K562 (cell line): ENCODE data around the gene RGS14. TPM values are rescaled to one million over a fixed set of nuclear protein-coding genes. Genes with fewer than 3 reads are reported as not detected.

Experiments
- ATF1 ChIP-seq, 2 experiments: fragments of 450-650 bp in 1 of 2; IDR thresholded peaks; 2 replicates each; pipeline ENCODE4 v1.6.1; 2016; ENCODE audit warnings: missing compliant biosample characterization in 1 of 2, missing genetic modification characterization in 1 of 2
- DLX4 ChIP-seq: fragments of 250-450 bp; sonication (Bioruptor Pico); IDR thresholded peaks from 2 replicates; pipeline ENCODE4 v1.6.1; 2021; ENCODE audit warnings: mild to moderate bottlenecking
- GABPA ChIP-seq: fragments of 200-800 bp; sonication (Bioruptor generic); conservative IDR thresholded peaks from 2 replicates; pipeline ENCODE4 v1.6.1; 2016; ENCODE audit warnings: low read depth, missing genetic modification characterization, missing compliant biosample characterization
- KAT2B ChIP-seq: IDR thresholded peaks from one replicate; pipeline ENCODE4 v1.6.1; 2012; ENCODE audit warnings: low read depth, mild to moderate bottlenecking, control low read depth, inconsistent platforms, low read length, moderate library complexity
- KLF6 ChIP-seq: fragments of 250-450 bp; sonication (Bioruptor Pico); IDR thresholded peaks from 2 replicates; pipeline ENCODE4 v1.4.0; 2020; ENCODE audit warnings: mild to moderate bottlenecking, moderate library complexity, borderline replicate concordance
- NCOA4 ChIP-seq: fragments of 450-650 bp; IDR thresholded peaks from 2 replicates; pipeline ENCODE4 v1.6.1; 2018; ENCODE audit warnings: mild to moderate bottlenecking; ENCODE audit not compliant: partially characterized antibody
- NFE2L1 ChIP-seq: fragments of 450-650 bp; IDR thresholded peaks from 2 replicates; pipeline ENCODE4 v1.6.1; 2016; ENCODE audit warnings: missing genetic modification characterization, low read depth, mild to moderate bottlenecking, missing compliant biosample characterization, moderate library complexity, borderline replicate concordance
- PATZ1 ChIP-seq: fragments of 250-450 bp; sonication (Bioruptor Pico); IDR thresholded peaks from 2 replicates; pipeline ENCODE4 v1.5.0; 2020; ENCODE audit warnings: mild to moderate bottlenecking, borderline replicate concordance
- POLR2A ChIP-seq: fragments of 450-650 bp; conservative IDR thresholded peaks from 2 replicates; pipeline ENCODE4 v1.6.1; 2016
- SAFB2 ChIP-seq: fragments of 200-400 bp; formaldehyde crosslinking; IDR thresholded peaks from 2 replicates; pipeline ENCODE4 v1.6.1; 2018; ENCODE audit warnings: borderline replicate concordance, low read length, low read depth, moderate library complexity; ENCODE audit not compliant: severe bottlenecking
- SAP30 ChIP-seq: fragments of 200-600 bp; sonication (generic); IDR thresholded peaks from 2 replicates; pipeline ENCODE4 v1.6.1; 2012; ENCODE audit warnings: borderline replicate concordance, low read depth, mild to moderate bottlenecking, moderate library complexity, low read length, control low read depth, inconsistent platforms; ENCODE audit not compliant: insufficient read depth, poor library complexity, severe bottlenecking
- TRIM25 ChIP-seq: fragments of 450-650 bp; IDR thresholded peaks from 2 replicates; pipeline ENCODE4 v1.7.0; 2016; ENCODE audit warnings: borderline replicate concordance
- TSHZ1 ChIP-seq: fragments of 250-450 bp; sonication (Bioruptor Pico); IDR thresholded peaks from 2 replicates; pipeline ENCODE4 v1.4.0; 2020; ENCODE audit warnings: mild to moderate bottlenecking, moderate library complexity
- ZBTB9 ChIP-seq: fragments of 450-650 bp; formaldehyde crosslinking; IDR thresholded peaks from 2 replicates; pipeline ENCODE4 v1.4.0; 2020; ENCODE audit warnings: mild to moderate bottlenecking, moderate library complexity
- ZFP36 ChIP-seq: fragments of 150-350 bp; IDR thresholded peaks from 2 replicates; pipeline ENCODE4 v1.6.1; 2018; ENCODE audit warnings: low read length, low read depth; ENCODE audit not compliant: partially characterized antibody
- ZNF224 ChIP-seq: sonication (generic); formaldehyde crosslinking; IDR thresholded peaks from 2 replicates; pipeline ENCODE4 v1.8.0; 2022; ENCODE audit warnings: mild to moderate bottlenecking, missing genetic modification reagents
- polyA plus RNA-seq, 8 experiments: library from polyadenylated mRNA; depleted of rRNA in 4 of 8; stranded (reverse) in 5 of 8; unstranded in 3 of 8; fragments of >200 nt; fragmentation: Nextera tagmentation in 2 of 8; fragmentation: Illumina TruSeq in 1 of 8; extraction: Ambion mirVana in 2 of 8; extraction: Trizol in 1 of 8; gene quantifications; 2 replicates each; pipeline versions ENCODE4 v1.2.1 to v1.2.3, GENCODE V29; 2011 to 2014; ENCODE audit warnings: inconsistent platforms in 1 of 8, missing spikeins in 1 of 8
- total RNA-seq, 7 experiments: library from RNA; depleted of rRNA in 6 of 7; stranded (reverse); fragments of >200 nt in 6 of 7; fragmentation: Illumina TruSeq in 2 of 7; extraction: Trizol in 2 of 7; gene quantifications; 2 replicates each; pipeline versions ENCODE4 v1.2.1 to v1.2.3, GENCODE V29; 2011 to 2021; ENCODE audit warnings: low replicate concordance in 1 of 7

The RGS14 gene
- total and polyA plus RNA-seq, 9 of the 15 experiments (the other 6 are each of a cell fraction or from before 2014, with no cell fraction given): 0.28 to 75.9 (median 34.5) TPM

GRCh38 chr5:177311723-177312648 lies 45.7 kb upstream of the RGS14 start, which contains the start of gene MXD3 (continued):
- no peak for TF ChIP-seq TSHZ1 (CRISPR knock-in tag)
- TF ChIP-seq ZNF224 (CRISPR knock-in tag): 0 out of 2 replicates have a peak, but pooled peaks have one; percentile 37
- TF ChIP-seq KAT2B: no peak
- peak; percentile 97 for TF ChIP-seq SAP30
- TF ChIP-seq PATZ1 (CRISPR knock-in tag): no peak
- 0 out of 2 replicates have a peak, but pooled peaks have one; percentile 16 for TF ChIP-seq ZBTB9 (CRISPR knock-in tag)
- TF ChIP-seq GABPA (tag): no peak
- 0 out of 2 replicates have a peak, but pooled peaks have one; percentile 37 for TF ChIP-seq KLF6 (CRISPR knock-in tag)
- no peak for TF ChIP-seq SAFB2
- peak; percentile 81 for TF ChIP-seq POLR2A
- no peak for TF ChIP-seq ATF1 (CRISPR knock-in tag; IDR thresholded peaks at IDR 0.05)
- TF ChIP-seq ATF1 (tag; IDR thresholded peaks at IDR 0.05): peak; percentile 79
- no peak for TF ChIP-seq NFE2L1 (tag)
- no peak for TF ChIP-seq DLX4
- TF ChIP-seq TRIM25: no peak
- TF ChIP-seq NCOA4: no peak
- TF ChIP-seq ZFP36: no peak
